ENCODE measurements around the gene WDR38. TPM values are rescaled to one million over a fixed set of nuclear protein-coding genes. Genes with fewer than 3 reads are reported as not detected.

WDR38 gene
- total and polyA plus RNA-seq, 8 donors = 1.3 to 8.3 (median 3.6) TPM; not detected in 1

GRCh38 chr9:124809211-124809610, 44.0 kb upstream of the WDR38 start:
- intact Hi-C loops (cut with DNase I) = no loop called here
- ATAC-seq (no peak), DNase-seq (peak in 1 of 4 donors; percentile 4)
- Histone ChIP-seq H3K27me3 (no peaks in the 10 kb centered on the region), H3K9me3 (no peaks in the 10 kb centered on the region), H3K36me3 (no peaks in the 10 kb centered on the region), H3K27ac (no peak overlapping the region), H3K4me3 (no peak overlapping the region), H3K4me1 (no peaks in the 10 kb centered on the region)
- TF ChIP-seq CTCF (IDR thresholded peaks at IDR 0.05) = no peak

- no peaks in the 10 kb centered on the region for H3K4me1 ChIP-seq
These were observed 43.3 kb upstream of the WDR38 start for GRCh38 chr9:124809741-124810500.

GRCh38 chr9:124810663-124811355, 42.5 kb upstream of the WDR38 start:
- no peak overlapping the region for H3K4me3 ChIP-seq
- DNase-seq (peak in 2 of 4 donors; percentile 25 to 74), ATAC-seq (peak; percentile 81)
- intact Hi-C loops (cut with DNase I) = no loop called here
- H3K4me1 ChIP-seq = no peaks in the 10 kb centered on the region
- H3K27me3 ChIP-seq = no peaks in the 10 kb centered on the region
- no peaks in the 10 kb centered on the region for H3K36me3 ChIP-seq
- H3K9me3 ChIP-seq = no peaks in the 10 kb centered on the region
- H3K27ac ChIP-seq = no peak overlapping the region
- no peak for TF ChIP-seq CTCF (IDR thresholded peaks at IDR 0.05)

More at GRCh38 chr9:124809741-124810500, 43.3 kb upstream of the WDR38 start:
- ATAC-seq = no peak
- Histone ChIP-seq H3K27ac (no peak overlapping the region), H3K4me3 (no peak overlapping the region), H3K36me3 (no peaks in the 10 kb centered on the region), H3K27me3 (no peaks in the 10 kb centered on the region), H3K9me3 (no peaks in the 10 kb centered on the region)
- intact Hi-C loops (cut with DNase I) = no loop called here
- DNase-seq = peak in 1 of 4 donors; percentile 80
- TF ChIP-seq CTCF (IDR thresholded peaks at IDR 0.05) = no peak

GRCh38 chr9:124812441-124812876, 40.8 kb upstream of the WDR38 start:
- ATAC-seq = peak; percentile 58
- Histone ChIP-seq H3K36me3 (no peaks in the 10 kb centered on the region), H3K9me3 (no peaks in the 10 kb centered on the region), H3K27ac (no peak overlapping the region), H3K4me3 (no peak overlapping the region), H3K27me3 (no peaks in the 10 kb centered on the region), H3K4me1 (no peaks in the 10 kb centered on the region)
- intact Hi-C loops (cut with DNase I) = no loop called here
- no peak for TF ChIP-seq CTCF (IDR thresholded peaks at IDR 0.05)
- DNase-seq = peak in 2 of 4 donors; percentile 51

GRCh38 chr9:124813041-124813440, 40.2 kb upstream of the WDR38 start:
- TF ChIP-seq CTCF (IDR thresholded peaks at IDR 0.05) = no peak
- H3K9me3 ChIP-seq = no peaks in the 10 kb centered on the region
- no peaks in the 10 kb centered on the region for H3K4me1 ChIP-seq
- intact Hi-C loops (cut with DNase I) = no loop called here
- H3K4me3 ChIP-seq = no peak overlapping the region
- DNase-seq (no peak), ATAC-seq (no peak)
- no peaks in the 10 kb centered on the region for H3K36me3 ChIP-seq
- no peaks in the 10 kb centered on the region for H3K27me3 ChIP-seq
- no peak overlapping the region for H3K27ac ChIP-seq
